Upper lobe of left lung (tissue), 4 donors: ENCODE results near the gene KBTBD13.

ENCODE experiments used
- EP300 ChIP-seq, 4 donors: sonication (generic); formaldehyde crosslinking; IDR thresholded peaks; one replicate each; pipeline ENCODE4 v1.5.1; 2017; ENCODE audit warnings: antibody characterized with exemption in 4 of 4, control low read depth in 2 of 4
- POLR2A ChIP-seq, 4 donors: fragments of 450-650 bp; IDR thresholded peaks; one replicate each; pipeline ENCODE4 v1.5.1; 2016 to 2017; ENCODE audit warnings: antibody characterized with exemption in 4 of 4, mild to moderate bottlenecking in 2 of 4
- POLR2AphosphoS5 ChIP-seq, 2 donors: sonication (generic); formaldehyde crosslinking; IDR thresholded peaks; one replicate each; pipeline ENCODE4 v1.5.1; 2017; ENCODE audit warnings: antibody characterized with exemption in 2 of 2
- TF ChIP-seq, protein P1 (sequence below), 6 experiments: fragments of 450-650 bp in 4 of 6; fragments of 200-600 bp in 2 of 6; sonication (generic) in 2 of 6; IDR thresholded peaks; one replicate each; pipeline ENCODE4 v1.5.1; 2016 to 2019; ENCODE audit warnings: antibody characterized with exemption in 6 of 6

DNA sequence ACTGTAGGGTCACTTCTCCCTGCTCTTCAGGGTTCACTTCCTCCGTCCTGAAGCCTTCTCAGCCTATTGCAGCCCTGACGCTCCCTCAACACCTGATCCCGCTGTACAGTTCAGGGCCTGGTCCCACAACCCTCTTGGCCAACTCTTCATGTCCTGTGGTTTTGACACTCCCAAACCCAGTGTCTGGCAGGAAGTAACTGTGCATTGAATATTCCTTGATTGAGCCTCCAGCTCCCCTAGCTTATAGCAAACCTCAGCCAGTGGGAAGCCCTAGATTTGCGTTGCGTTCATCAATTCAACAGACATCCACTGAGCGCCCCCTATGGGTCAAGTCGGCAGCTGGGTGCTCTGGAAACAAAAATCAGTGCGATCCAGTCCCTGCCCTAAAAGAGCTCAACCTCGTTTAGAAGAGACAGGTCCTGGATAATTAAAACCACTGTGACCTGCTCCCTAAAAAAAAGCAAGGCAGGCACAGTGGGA lies 24.9 kb downstream of the KBTBD13 start:
- TF ChIP-seq, protein P1, sequence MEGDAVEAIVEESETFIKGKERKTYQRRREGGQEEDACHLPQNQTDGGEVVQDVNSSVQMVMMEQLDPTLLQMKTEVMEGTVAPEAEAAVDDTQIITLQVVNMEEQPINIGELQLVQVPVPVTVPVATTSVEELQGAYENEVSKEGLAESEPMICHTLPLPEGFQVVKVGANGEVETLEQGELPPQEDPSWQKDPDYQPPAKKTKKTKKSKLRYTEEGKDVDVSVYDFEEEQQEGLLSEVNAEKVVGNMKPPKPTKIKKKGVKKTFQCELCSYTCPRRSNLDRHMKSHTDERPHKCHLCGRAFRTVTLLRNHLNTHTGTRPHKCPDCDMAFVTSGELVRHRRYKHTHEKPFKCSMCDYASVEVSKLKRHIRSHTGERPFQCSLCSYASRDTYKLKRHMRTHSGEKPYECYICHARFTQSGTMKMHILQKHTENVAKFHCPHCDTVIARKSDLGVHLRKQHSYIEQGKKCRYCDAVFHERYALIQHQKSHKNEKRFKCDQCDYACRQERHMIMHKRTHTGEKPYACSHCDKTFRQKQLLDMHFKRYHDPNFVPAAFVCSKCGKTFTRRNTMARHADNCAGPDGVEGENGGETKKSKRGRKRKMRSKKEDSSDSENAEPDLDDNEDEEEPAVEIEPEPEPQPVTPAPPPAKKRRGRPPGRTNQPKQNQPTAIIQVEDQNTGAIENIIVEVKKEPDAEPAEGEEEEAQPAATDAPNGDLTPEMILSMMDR (IDR thresholded peaks at IDR 0.05): peak; percentile 41 to 77 (median 66)
- TF ChIP-seq POLR2A (IDR thresholded peaks at IDR 0.05): no peak
- no peak for TF ChIP-seq POLR2AphosphoS5 (IDR thresholded peaks at IDR 0.05)
- TF ChIP-seq EP300 (IDR thresholded peaks at IDR 0.05): no peak
